Activated CD4-positive, alpha-beta T cell treated with anti-CD3 and anti-CD28 coated beads, Interleukin-2, amount 10 ng/mL, durations not matched to agents 7 days and 5 days (primary cell): ENCODE measurements around the gene HCRTR1. TPM values are rescaled to one million over a fixed set of nuclear protein-coding genes. Genes with fewer than 3 reads are reported as not detected.

ENCODE experiments used
- CTCF ChIA-PET: fragments of 350-600 bp; sonication (Branson Sonifier 250); formaldehyde crosslinking; loops from one replicate; lab custom pipeline; 2021; ENCODE audit warnings: antibody characterized with exemption; lab: Charles Lee
- POLR2A ChIA-PET: fragments of 350-600 bp; sonication (Branson Sonifier 250); formaldehyde crosslinking; loops from one replicate; lab custom pipeline; 2021; ENCODE audit warnings: antibody characterized with exemption; lab: Charles Lee
- DNase-seq: peaks from one replicate; pipeline ENCODE4 v3.0.0-alpha.2; 2020
- H3K27ac Mint-ChIP-seq: one replicate; pipeline ENCODE4 v1.8.0; 2021; ENCODE audit warnings: mild to moderate bottlenecking, moderate library complexity, mixed read lengths
- H3K27me3 Mint-ChIP-seq: one replicate; pipeline ENCODE4 v1.8.0; 2021; ENCODE audit warnings: mixed read lengths
- H3K36me3 Mint-ChIP-seq: one replicate; pipeline ENCODE4 v1.8.0; 2021; ENCODE audit warnings: low read depth, mixed read lengths
- H3K4me1 Mint-ChIP-seq: one replicate; pipeline ENCODE4 v1.8.0; 2021; ENCODE audit warnings: mixed read lengths
- H3K4me3 Mint-ChIP-seq: one replicate; pipeline ENCODE4 v1.8.0; 2021; ENCODE audit warnings: mild to moderate bottlenecking, moderate library complexity, mixed read lengths
- H3K9me3 Mint-ChIP-seq: one replicate; pipeline ENCODE4 v1.8.0; 2021; ENCODE audit warnings: mixed read lengths
- total RNA-seq, 2 experiments: library from RNA; stranded (reverse); gene quantifications; one replicate each; pipeline ENCODE4 v1.2.3, GENCODE V29; 2021

Gene HCRTR1
- total RNA-seq, 2 experiments from 2014 or later, result not detected

- no peak for DNase-seq
- Mint-ChIP-seq H3K27me3 (no peaks in the 10 kb centered on the region), H3K36me3 (no peaks in the 10 kb centered on the region), H3K9me3 (no peaks in the 10 kb centered on the region), H3K4me3 (no peak overlapping the region), H3K4me1 (no peaks in the 10 kb centered on the region), H3K27ac (no peak overlapping the region)
- POLR2A ChIA-PET, result no interaction called here
- CTCF ChIA-PET, result interaction anchor here (0.8 kb wide), 1 partner anchor 132 kb away, joined by 3 read pairs; no protein-coding TSS in a partner anchor
Measured at GRCh38 chr1:31657020-31657804, 39.7 kb downstream of the HCRTR1 start.

GRCh38 chr1:31657972-31658510, 40.6 kb downstream of the HCRTR1 start:
- Mint-ChIP-seq H3K27me3 (no peaks in the 10 kb centered on the region), H3K4me3 (no peak overlapping the region), H3K9me3 (no peaks in the 10 kb centered on the region), H3K4me1 (no peaks in the 10 kb centered on the region), H3K27ac (no peak overlapping the region), H3K36me3 (no peaks in the 10 kb centered on the region)
- ChIA-PET POLR2A (no interaction called here), CTCF (no interaction called here)
- no peak for DNase-seq

- no peaks in the 10 kb centered on the region for H3K4me1 Mint-ChIP-seq
- ChIA-PET POLR2A (no interaction called here), CTCF (interaction anchor here (0.8 kb wide), 1 partner anchor 21 kb away, joined by 3 read pairs; no protein-coding TSS in a partner anchor)
- H3K9me3 Mint-ChIP-seq, result no peaks in the 10 kb centered on the region
- H3K27ac Mint-ChIP-seq, result no peak overlapping the region
- no peak for DNase-seq
- H3K27me3 Mint-ChIP-seq, result no peaks in the 10 kb centered on the region
- H3K4me3 Mint-ChIP-seq, result no peak overlapping the region
- H3K36me3 Mint-ChIP-seq, result no peaks in the 10 kb centered on the region
Measured at GRCh38 chr1:31658721-31659120, 41.2 kb downstream of the HCRTR1 start.

- no peak overlapping the region for H3K27ac Mint-ChIP-seq
- H3K4me3 Mint-ChIP-seq, result no peak overlapping the region
- H3K4me1 Mint-ChIP-seq, result no peaks in the 10 kb centered on the region
- POLR2A ChIA-PET, result no interaction called here
- CTCF ChIA-PET, result interaction anchor here (0.7 to 1.5 kb wide), 2 partner anchors 10 to 15 kb away, joined by 3 read pairs; no protein-coding TSS in a partner anchor
- H3K36me3 Mint-ChIP-seq, result no peaks in the 10 kb centered on the region
- no peak for DNase-seq
- no peaks in the 10 kb centered on the region for H3K27me3 Mint-ChIP-seq
- H3K9me3 Mint-ChIP-seq, result no peaks in the 10 kb centered on the region
Measured at GRCh38 chr1:31659889-31660288, 42.4 kb downstream of the HCRTR1 start.

- no peaks in the 10 kb centered on the region for H3K27me3 Mint-ChIP-seq
- no peaks in the 10 kb centered on the region for H3K9me3 Mint-ChIP-seq
- H3K4me1 Mint-ChIP-seq, result no peaks in the 10 kb centered on the region
- H3K27ac Mint-ChIP-seq, result no peak overlapping the region
- H3K36me3 Mint-ChIP-seq, result no peaks in the 10 kb centered on the region
- no peak for DNase-seq
- H3K4me3 Mint-ChIP-seq, result no peak overlapping the region
- ChIA-PET POLR2A (no interaction called here), CTCF (interaction anchor here (1.1 to 1.5 kb wide), 4 partner anchors 9 to 128 kb away, joined by 3 to 6 read pairs (median 3); partner anchors contain the start of gene PEF1)
Measured at GRCh38 chr1:31660871-31661455, 43.5 kb downstream of the HCRTR1 start.

GRCh38 chr1:31661856-31662255, 44.4 kb downstream of the HCRTR1 start:
- ChIA-PET CTCF (interaction anchor here (1.2 kb wide), 2 partner anchors 12 to 127 kb away, joined by 3 to 6 read pairs; no protein-coding TSS in a partner anchor), POLR2A (no interaction called here)
- no peak overlapping the region for H3K4me3 Mint-ChIP-seq
- H3K27ac Mint-ChIP-seq, result no peak overlapping the region
- H3K27me3 Mint-ChIP-seq, result no peaks in the 10 kb centered on the region
- H3K4me1 Mint-ChIP-seq, result no peaks in the 10 kb centered on the region
- no peak for DNase-seq
- no peaks in the 10 kb centered on the region for H3K36me3 Mint-ChIP-seq
- H3K9me3 Mint-ChIP-seq, result no peaks in the 10 kb centered on the region

- DNase-seq, result no peak
- H3K27ac Mint-ChIP-seq, result no peak overlapping the region
- CTCF ChIA-PET, result interaction anchor here (1.0 to 3.1 kb wide), 4 partner anchors 17 to 127 kb away, joined by 3 to 22 read pairs (median 4); partner anchors contain the start of gene PEF1
- no peaks in the 10 kb centered on the region for H3K4me1 Mint-ChIP-seq
- H3K27me3 Mint-ChIP-seq, result no peaks in the 10 kb centered on the region
- H3K4me3 Mint-ChIP-seq, result no peak overlapping the region
- POLR2A ChIA-PET, result no interaction called here
- no peaks in the 10 kb centered on the region for H3K36me3 Mint-ChIP-seq
- no peaks in the 10 kb centered on the region for H3K9me3 Mint-ChIP-seq
Measured at GRCh38 chr1:31662463-31662862, 45.0 kb downstream of the HCRTR1 start.

- H3K4me3 Mint-ChIP-seq, result no peak overlapping the region
Measured at GRCh38 chr1:31663622-31664452, 46.3 kb downstream of the HCRTR1 start.

GRCh38 chr1:31664528-31664927, 47.0 kb downstream of the HCRTR1 start:
- CTCF ChIA-PET, result interaction anchor here (0.7 to 3.1 kb wide), 7 partner anchors 12 to 124 kb away, joined by 3 to 22 read pairs (median 3); no protein-coding TSS in a partner anchor
- POLR2A ChIA-PET, result no interaction called here
- no peak for DNase-seq
- Mint-ChIP-seq H3K4me1 (peaks cover 1% of the 10 kb centered on the region), H3K27me3 (peaks cover 3% of the 10 kb centered on the region), H3K9me3 (no peaks in the 10 kb centered on the region), H3K4me3 (no peak overlapping the region), H3K36me3 (no peaks in the 10 kb centered on the region), H3K27ac (no peak overlapping the region)

More at GRCh38 chr1:31663622-31664452, 46.3 kb downstream of the HCRTR1 start:
- POLR2A ChIA-PET, result no interaction called here
- Mint-ChIP-seq H3K4me1 (no peaks in the 10 kb centered on the region), H3K27ac (no peak overlapping the region), H3K36me3 (no peaks in the 10 kb centered on the region), H3K27me3 (no peaks in the 10 kb centered on the region), H3K9me3 (no peaks in the 10 kb centered on the region)
- peak; percentile 57 for DNase-seq
- CTCF ChIA-PET, result interaction anchor here (0.8 to 3.1 kb wide), 8 partner anchors 11 to 125 kb away, joined by 3 to 22 read pairs (median 3); partner anchors contain the start of gene PEF1

GRCh38 chr1:31665234-31665878, 47.9 kb downstream of the HCRTR1 start:
- ChIA-PET CTCF (interaction anchor here (0.7 to 3.1 kb wide), 5 partner anchors 28 to 124 kb away, joined by 3 to 22 read pairs (median 4); no protein-coding TSS in a partner anchor), POLR2A (no interaction called here)
- Mint-ChIP-seq H3K9me3 (no peaks in the 10 kb centered on the region), H3K27ac (no peak overlapping the region), H3K4me3 (no peak overlapping the region), H3K4me1 (peaks cover 5% of the 10 kb centered on the region), H3K36me3 (no peaks in the 10 kb centered on the region), H3K27me3 (peaks cover 11% of the 10 kb centered on the region)
- no peak for DNase-seq

GRCh38 chr1:31666263-31666963, 48.9 kb downstream of the HCRTR1 start:
- H3K4me3 Mint-ChIP-seq, result no peak overlapping the region
- no peaks in the 10 kb centered on the region for H3K36me3 Mint-ChIP-seq
- no peak for DNase-seq
- peaks cover 5% of the 10 kb centered on the region for H3K4me1 Mint-ChIP-seq
- H3K9me3 Mint-ChIP-seq, result no peaks in the 10 kb centered on the region
- no peak overlapping the region for H3K27ac Mint-ChIP-seq
- ChIA-PET CTCF (interaction anchor here (1.6 to 1.9 kb wide), 2 partner anchors 29 to 123 kb away, joined by 4 to 10 read pairs; no protein-coding TSS in a partner anchor), POLR2A (no interaction called here)
- H3K27me3 Mint-ChIP-seq, result peaks cover 18% of the 10 kb centered on the region
